HG02623 (cell line): ENCODE measurements around the gene ABLIM1.
A peak's percentile ranks its signal among the peaks of the same experiment; 100 is the strongest.

Source experiments
- ATAC-seq: cut with Tn5 transposase; IDR thresholded peaks from one replicate; pipeline ENCODE4 v1.9.1; 2021; ENCODE audit warnings: moderate library complexity; ENCODE audit not compliant: unreplicated experiment

The ABLIM1 gene

GRCh38 chr10:114523876-114524275 is 134.2 kb downstream of the ABLIM1 start:
- no peak for ATAC-seq

DNA sequence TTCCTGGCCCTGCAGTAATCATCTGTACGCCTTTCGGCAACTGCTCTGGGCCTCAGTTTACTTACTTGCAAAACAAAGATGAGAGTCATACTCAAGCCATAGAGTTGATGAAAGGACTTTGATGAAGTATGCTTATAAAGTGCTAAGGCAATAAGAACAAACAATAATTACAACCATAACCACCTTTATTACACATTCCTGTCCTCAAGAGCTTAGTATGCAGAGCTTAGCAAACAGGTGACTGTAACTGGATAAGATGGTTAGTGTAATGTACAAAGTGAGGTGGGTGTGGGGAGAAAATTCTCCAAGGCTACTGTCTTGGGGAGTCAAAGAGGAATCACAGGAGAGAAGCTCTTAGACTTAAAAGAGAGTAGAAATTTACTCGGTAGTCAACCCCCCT is 136.8 kb downstream of the ABLIM1 start:
- no peak for ATAC-seq

DNA sequence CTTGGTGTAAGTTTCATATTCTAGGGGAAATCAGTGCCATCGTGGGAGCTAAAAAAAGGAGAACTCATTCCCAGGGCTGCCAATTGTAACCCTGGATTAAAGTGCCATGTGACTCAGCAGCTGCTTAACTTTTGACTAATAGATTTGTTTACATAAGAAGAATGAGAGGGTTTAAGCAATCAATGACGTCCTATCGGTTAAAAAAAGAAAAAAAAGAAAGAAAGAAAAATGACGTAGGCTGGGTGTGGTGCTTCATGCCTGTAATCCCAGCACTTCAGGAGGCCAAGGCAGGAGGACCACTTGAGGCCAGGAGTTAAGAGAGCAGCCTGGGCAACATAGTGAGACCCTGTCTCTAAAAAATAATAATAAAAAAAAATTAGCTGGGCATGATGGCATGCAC is 137.6 kb downstream of the ABLIM1 start:
- no peak for ATAC-seq

DNA sequence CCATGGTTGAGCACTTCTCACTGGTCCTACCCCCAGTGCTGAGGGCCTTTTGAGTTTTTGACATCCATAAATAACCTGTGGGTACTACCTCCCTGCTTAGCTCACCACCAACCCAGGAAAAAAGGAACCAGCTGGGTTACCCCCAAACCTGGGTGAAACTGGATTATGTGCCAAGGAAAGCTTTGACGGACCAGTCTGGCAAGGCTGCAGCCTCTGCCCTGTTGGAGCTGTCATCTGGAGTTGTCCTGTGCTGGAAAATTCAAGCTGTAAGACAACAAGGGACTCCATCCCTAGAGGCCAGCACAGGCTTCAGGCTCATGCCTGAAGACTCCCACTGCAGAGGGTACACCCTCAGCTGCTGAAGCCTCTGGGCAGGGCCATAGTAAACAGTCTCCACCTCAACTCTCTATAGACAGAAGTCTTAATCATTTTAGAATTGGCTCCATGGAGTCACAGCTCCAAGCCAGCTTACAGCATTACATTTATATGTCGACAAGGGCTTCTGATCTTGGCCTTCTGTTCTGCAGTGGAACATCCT is 138.2 kb downstream of the ABLIM1 start:
- no peak for ATAC-seq

DNA sequence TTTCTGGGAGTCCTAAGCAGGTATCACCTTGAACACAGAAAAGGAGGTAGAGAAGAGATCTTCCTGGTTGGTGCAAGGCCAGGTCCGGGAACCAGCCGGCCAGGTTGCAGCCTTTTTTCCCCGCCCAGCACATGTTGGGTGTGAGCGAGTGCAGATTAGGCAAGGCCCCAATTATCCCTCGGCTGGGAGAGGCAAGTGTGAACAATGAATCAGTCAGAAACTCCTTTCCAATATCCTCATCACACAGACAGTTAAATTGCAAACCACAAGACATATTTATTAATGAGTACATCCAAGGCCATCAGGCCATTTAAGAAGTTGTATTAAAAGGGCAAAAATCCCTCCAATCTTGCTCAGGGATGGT is 138.8 kb downstream of the ABLIM1 start:
- ATAC-seq, result no peak

DNA sequence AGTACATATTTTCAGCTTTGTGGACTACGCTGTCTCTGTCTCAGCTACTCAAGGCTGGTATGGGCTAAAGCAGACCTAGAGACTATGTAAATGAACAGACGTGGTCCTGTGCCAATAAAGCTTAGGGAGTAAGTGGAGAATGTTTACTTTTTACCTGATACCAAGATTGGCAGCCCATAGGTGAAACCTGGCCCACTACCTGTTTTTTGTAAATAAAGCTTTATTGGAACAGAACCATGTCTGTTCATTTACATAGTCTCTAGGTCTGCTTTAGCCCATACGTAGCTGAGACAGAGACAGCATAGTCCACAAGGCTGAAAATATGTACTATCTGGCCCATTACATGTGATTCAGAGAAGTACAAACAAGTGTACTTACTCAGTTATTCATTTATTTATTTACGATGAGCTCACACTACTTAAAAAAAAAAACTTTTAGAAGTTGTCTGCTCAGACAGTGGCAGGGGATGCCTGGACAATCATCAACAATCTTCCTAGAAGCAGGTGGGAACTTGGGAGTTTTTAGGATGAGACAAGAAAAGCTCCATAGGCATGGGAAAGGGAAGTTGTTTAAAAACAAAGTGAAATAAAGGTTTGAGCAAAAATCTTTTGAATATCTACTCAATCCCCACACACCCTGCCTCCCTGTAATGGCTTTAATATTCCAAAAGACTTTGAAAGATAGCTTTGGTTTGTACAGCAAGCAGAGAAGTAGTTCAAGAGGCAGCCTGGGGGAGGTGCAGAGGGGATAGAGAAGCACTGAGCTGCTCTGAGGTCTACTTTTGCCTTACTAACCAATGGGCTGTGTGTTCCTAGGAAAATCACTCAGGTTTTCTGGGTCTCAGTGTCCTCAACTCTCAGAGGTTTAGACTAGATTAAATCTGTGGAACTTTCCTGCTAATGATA is 139.4 kb downstream of the ABLIM1 start:
- ATAC-seq, result no peak

DNA sequence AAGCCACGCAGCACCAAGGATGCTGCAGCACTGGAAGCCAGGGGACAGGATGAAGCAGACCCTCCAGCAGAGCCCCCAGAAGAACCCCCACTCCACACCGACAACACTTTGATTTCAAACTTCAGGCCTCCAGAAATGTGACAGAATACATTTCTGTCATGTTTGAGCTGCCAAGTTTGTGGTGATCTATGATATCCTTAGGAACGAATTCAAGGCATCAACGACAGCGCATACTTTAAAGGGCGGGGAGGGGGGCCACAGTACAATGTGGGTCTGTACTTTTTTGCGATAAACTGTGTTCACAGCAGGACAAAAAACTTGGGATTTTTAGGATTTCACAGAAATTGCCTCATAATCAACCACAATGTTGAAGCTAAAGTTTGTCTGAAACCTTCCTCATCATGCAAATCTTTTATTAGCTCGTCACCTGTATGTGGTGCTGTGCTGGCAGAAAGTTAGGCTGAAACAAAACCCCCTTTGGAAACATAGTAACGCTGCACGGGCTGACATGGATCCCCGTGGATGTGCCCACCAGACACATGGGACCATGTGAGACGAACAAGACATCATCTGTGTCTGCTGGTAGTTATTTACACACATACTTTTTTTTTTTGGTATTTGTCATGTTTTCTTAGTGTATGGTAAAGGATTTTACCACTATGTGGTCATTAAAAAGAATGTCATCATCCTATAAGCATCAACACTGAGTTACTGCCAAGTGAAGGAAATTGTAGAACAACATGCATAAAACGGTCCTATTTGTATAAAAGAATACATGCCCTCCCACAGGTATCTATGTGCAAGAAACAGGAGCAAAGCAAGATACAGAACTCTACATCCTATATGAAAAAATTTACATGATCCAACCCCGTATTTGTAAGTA is 140.5 kb downstream of the ABLIM1 start:
- ATAC-seq, result no peak

DNA sequence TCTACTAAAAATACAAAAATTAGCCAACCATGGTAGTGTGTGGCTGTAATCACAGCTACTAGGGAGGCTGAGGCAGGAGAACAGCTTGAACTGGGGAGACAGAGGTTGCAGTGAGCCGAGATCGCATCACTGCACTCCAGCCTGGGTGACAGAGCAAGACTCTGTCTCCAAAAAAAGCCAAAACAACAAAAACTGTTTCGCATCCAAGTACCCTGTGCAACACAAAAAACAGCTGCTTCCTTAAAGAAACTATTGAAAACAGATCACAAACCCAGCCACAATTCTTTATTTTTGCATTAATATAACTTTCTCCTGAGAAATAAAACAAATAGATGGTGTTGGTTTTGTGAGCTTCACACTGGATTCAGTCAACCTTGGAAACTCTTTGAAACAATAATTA is 141.7 kb downstream of the ABLIM1 start:
- no peak for ATAC-seq

GRCh38 chr10:114515298-114515914 is 142.7 kb downstream of the ABLIM1 start:
- no peak for ATAC-seq

DNA sequence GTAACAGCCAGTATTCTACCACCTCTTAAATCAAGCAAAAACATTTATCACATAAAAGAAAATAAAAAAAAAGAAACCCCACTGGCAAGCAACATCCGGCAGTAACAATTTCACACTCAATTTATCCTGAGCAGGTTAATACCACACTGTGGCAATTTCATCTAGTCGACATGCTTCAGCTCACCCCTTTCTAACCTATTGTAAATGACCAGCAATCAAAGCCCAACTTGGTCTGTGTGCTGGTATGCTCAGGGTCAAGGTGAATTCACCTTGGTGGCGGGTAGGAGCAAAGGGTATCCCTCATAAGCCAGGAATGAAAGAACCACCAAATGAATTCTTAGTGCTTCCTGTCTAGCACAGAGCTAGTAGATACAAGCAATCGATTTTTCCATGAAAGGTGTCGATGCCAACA is 144.7 kb downstream of the ABLIM1 start:
- ATAC-seq, result no peak

DNA sequence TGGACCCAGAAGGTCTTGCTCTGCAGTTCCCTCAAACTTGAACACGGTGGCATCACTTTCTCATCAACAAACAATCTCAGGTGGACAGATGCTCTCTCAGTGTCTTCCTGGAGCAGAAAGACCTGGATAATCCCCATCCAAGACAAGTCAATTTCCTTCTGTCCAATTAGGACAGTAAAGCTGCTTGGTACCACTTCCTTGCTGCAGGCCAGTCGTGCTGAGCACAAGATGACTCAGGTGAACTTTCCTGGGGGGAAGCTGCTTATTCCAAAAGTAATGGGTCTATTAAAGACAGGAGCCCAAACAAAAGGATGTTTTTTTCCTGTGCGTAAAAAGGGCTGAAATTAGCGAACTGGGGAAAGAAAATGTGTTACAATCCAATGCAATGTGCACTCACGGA is 146.2 kb downstream of the ABLIM1 start:
- no peak for ATAC-seq

- ATAC-seq, result no peak
These were observed 149.7 kb downstream of the ABLIM1 start for GRCh38 chr10:114508376-114508775.

GRCh38 chr10:114507449-114507848 is 150.6 kb downstream of the ABLIM1 start:
- ATAC-seq, result no peak

DNA sequence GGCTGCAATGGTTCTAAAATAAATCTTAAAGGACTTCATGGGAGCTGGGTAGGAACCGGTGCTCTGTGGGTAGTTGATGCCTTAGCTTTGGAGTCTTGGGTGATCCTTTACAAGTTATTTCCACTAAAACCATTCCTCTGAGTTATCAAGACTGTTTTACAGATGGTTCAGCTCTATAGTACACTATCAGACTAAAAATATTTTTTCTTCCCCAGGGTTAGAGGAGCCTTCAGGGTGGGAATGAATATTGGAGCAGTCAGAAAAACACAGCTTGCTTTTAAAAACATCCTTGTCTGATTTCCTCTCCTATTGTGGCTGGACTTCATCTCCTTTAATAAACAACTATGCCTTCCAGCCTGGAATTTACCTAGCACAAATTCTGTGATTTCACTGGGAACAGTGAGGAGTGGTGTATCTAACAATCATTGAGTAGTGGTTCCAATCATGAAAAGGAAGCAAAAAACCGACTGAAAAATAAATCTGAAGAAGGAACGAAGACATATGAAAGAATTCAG is 151.1 kb downstream of the ABLIM1 start:
- no peak for ATAC-seq

DNA sequence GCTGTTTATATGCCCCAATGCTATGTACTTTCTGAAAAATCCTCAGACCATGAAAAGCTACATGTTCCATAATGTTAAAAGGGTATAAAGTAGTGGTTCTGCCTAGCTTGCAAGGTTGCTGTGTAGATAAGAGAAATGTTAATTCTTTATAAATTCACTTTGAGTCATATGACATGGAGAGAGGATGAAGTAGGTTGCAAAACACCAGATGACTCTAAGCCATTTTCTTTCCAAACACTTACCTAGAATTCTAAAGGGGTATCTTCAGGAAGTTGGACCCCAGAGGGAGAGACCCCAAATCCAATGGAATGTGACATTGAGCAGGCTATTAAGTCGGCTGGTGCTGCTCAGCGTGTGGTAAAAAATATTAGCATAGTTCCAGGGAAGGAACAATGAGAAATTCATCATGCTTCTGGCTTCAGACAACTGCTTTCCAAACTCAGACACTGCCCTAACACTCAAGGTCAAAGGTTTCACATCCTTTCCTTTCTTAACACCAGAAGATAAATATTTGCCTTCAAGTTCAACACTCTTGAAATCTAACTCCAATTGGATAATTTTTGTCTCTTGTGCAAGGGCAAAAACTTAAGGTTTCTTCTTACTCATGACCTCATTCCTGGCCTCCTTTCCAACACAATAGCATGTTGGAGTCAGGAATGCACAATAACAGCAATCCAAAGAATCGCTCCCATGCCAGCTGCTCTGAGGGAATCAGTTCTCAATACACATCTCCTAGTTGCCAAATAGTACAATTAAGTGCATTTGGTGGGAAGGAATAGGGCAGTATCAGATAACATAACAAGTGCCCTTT is 153.1 kb downstream of the ABLIM1 start:
- no peak for ATAC-seq

DNA sequence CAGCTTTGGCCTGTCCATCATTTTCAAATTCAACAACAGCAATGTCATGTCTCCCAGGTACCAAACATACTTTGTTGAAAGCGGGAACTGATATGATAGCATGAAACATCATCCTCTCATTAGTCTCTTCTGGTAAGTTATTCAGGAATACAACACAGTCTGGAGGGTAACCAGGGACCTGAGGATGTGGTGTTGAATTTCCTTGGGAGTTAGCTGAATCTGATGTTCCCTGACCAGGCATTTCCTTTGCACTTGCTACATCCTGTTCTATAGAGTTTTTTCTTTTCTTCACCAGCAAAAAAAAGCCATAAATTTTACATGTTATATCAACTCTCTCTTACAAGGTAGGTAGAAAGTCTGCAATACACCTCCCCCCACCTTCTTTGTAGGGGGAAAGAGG is 156.0 kb downstream of the ABLIM1 start:
- no peak for ATAC-seq

GRCh38 chr10:114501650-114502049 is 156.4 kb downstream of the ABLIM1 start:
- ATAC-seq, result no peak

DNA sequence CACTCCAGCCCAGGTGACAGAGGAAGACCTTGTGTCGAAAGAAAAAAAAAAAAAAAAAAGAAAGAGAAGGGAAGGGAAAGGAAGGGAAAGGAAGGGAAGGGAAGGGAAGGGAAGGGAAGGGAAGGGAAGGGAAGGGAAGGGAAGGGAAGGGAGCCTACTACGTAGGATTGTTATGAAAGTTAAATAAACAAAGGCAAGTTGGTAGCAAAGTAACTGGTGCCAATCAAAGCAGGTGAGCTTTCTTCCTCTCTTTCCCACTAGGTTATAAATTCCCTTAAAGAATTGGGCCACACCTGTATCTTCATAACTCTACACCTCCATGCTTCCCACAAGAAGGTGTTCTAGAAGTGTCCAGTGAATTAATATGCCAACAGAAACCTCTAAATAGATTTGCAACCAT is 157.4 kb downstream of the ABLIM1 start:
- no peak for ATAC-seq

GRCh38 chr10:114499630-114500190 is 158.4 kb downstream of the ABLIM1 start:
- peak; percentile 32 for ATAC-seq

DNA sequence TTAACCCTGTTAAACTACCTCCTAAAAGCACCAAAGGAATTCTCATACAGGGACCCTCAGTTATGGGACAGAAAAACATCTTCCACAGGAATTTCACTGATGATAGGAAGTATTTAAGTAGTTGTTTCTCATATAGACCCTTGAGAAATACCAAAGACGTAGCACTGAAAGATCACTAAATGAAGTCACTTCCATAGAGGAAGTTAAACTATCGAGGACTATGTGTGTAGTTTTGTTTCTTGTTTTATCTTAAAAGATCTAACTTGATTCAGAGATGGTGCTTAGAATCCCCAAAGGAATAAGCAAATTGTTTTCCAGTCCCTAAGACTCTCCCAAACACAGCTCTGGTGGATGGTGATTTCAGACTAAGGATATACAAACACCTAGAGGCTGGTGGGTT is 159.0 kb downstream of the ABLIM1 start:
- ATAC-seq, result peak; percentile 10
